D341Med (cell line): ENCODE data around the gene GP1BA.

Source experiments
- DNase-seq: peaks from one replicate; pipeline ENCODE4 v3.0.0; 2012; ENCODE audit warnings: low spot score

Gene GP1BA

GRCh38 chr17:4950746-4951204 lies 18.7 kb downstream of the GP1BA start, which contains the start of gene ENO3:
Gene ENO3, plus strand, starts transcription at chr17:4951119. Its CDS starts 711 bp downstream, at chr17:4951830.
- DNase-seq = peak; percentile 48

- no peak for DNase-seq
Measured at GRCh38 chr17:4951486-4951885, 19.4 kb downstream of the GP1BA start.

DNA sequence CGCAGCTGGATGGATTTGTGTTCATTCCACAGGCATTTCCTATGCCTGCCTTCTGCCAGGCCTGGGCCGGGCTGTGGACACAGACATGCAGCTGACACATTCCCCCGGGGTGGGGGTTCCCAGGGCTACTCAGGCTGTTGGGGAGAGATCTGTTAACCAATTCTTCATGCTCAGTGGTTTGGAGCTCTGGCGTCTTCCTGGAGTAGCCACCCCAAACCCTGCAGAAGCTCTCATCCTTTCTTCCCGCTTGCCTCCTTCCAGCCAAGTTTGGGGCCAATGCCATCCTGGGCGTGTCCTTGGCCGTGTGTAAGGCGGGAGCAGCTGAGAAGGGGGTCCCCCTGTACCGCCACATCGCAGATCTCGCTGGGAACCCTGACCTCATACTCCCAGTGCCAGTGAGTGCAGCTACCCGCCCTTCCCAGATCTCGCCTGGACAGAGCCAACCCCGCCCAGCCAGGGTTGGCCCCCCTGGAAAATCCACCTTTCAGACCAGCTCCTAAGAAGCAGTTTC lies 21.4 kb downstream of the GP1BA start:
- DNase-seq = no peak

GRCh38 chr17:4955091-4955490 lies 23.0 kb downstream of the GP1BA start:
- no peak for DNase-seq

DNA sequence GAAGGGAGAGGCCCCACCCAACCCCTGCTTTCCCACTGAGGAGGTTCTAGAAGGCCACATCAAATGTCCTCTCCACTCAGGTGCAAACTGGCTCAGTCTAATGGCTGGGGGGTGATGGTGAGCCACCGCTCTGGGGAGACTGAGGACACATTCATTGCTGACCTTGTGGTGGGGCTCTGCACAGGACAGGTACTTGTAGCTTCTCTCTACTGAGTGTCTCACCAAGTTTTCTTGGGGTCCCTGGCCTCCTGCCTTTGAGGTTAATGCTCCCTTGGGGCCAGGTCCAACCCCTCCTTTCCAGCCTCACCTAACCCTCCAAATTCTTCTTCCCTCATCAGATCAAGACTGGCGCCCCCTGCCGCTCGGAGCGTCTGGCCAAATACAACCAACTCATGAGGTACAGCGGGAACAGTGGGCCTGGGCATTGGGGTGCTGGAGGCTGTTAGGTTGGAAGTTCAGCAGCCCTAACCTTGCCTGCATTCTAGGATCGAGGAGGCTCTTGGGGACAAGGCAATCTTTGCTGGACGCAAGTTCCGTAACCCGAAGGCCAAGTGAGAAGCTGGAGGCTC lies 24.5 kb downstream of the GP1BA start:
- DNase-seq = no peak

GRCh38 chr17:4958102-4958501 lies 26.0 kb downstream of the GP1BA start:
- no peak for DNase-seq

GRCh38 chr17:4959261-4959965 lies 27.3 kb downstream of the GP1BA start:
- no peak for DNase-seq

DNA sequence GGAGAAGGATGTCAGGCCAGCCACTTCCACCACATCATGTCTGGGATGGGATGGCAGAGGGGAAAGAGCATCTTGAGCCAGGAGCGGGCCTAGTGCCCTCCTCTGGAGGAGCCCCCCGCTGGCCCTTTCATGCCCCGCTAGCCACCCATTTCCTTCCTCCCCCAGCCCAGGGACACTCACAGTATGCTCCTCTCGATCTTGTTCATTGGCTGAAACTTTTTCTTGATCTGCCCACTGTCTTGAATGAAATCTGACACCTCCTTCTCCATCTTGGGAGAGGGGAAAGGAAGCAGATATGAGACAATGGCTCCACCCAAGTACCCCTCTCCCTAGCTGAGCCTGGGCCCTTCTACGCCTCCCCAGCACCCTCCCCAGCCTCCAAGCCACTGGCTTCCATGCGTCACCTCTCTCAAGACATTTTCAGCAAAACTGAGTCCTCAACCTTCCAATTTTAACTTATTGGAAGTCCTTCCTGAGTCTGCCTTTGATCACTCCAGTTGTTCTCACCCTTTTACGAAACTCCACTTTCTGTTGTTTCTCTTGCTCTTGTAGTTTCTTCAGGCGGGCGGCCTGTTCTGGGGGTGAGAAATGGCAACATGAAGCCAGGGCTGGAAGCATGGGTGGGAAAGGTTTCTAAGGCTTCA lies 28.3 kb downstream of the GP1BA start:
- no peak for DNase-seq

DNA sequence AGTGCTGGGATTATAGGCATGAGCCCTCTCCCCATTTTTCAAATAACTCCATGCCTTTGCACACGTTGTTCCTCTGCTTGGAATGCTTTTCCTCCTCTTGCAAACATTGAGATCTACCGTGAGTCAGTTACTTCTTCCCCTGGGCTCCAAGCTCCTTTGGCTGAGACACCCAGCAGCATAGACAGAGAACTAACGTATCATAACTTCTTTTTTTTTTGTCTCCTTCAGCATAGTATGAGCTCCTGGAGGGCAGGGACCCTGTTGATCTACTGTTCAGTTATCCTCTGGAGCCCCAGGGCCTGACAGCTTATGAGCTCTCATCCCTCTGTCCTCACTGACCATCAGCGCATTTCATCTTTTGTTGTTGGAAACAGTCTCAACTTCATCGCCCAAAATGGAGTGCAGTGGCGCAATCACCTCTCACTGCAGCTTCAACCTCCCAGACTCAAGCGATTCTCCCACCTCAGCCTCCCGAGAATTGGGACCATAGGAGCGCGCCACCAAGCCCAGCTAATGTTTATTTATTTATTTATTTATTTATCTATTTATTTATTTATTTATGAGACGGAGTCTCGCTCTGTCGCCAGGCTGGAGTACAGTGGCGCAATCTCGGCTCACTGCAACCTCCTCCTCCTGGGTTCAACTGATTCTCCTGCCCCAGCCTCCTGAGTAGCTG lies 33.4 kb downstream of the GP1BA start:
- DNase-seq = no peak

- peak; percentile 87 for DNase-seq
Measured at GRCh38 chr17:4966844-4967538, 34.9 kb downstream of the GP1BA start.

DNA sequence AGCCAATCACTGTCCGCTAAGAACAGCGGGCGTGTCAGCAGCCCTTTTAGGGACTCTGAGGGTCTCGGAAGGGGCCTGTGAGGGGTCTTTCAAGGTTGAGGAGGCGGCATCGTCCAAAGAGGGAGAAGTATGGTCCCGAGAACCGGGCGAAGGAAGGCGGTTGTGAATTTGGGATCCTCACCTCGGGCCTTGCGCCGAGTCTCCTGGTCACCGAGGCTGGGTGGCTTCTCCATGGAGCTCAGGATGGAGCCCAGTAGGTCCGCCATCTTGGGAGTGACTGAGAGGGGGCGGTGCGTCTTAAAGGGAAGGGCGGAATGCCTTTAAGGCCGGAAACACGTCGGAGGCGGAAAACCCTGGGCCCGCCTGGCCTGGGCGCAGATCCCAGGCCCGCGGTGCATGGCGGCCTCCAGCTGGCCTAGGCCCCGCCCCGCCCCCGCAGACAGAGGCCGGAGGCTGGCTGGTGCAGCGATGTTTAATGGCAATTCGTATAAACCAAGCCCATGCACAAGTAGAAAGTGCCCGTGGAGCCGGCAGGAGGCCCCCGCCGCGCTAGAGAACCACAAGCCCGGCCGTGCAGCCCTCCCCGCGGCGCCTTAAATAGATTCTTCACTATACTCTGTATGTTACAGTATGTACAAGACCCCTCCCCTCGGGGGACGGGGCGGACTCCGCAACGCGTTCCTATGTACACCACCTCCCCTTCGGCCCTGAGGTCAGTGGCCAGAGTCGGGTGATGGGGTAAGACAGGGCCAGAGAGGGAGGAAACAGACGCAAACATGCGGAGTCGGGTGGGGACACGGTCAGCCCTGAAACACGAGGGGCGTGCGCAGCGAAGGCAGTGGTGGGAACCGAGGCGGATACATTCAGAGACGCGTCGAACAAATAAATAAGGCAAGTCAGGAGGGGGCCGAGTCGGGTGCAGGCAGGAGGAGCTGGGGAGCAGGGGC lies 35.7 kb downstream of the GP1BA start, which contains the start of gene SPAG7:
SPAG7 (minus strand) TSS at position 279 of the 947 bp plus-strand sequence; CDS start at position 266, 13 bp downstream.
- peak; percentile 91 for DNase-seq

GRCh38 chr17:4968486-4969046 lies 36.5 kb downstream of the GP1BA start:
- no peak for DNase-seq

DNA sequence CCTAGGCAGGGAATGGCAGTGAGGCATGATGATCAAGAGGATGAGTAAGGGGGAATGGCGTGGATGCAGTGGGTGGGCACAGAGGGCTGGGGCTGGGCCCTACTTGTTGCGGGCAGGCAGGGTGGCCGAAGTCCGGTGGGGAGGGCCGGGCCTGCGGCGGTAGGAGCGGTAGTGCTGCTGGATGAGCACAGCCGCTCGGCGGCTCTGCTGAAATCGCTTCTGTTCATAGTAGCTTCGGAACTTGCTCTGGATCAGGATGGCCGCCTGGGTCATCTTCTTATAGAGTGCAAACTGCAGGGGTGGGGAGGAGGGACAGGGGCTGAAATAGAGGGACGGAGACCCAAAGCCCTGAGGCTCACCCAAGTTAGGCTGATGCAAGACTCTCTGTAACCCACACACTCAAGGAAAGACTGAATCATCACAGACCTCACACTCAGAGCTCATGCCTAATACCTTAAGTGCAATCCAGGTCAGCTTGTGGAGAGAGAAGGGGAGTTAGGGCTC lies 37.0 kb downstream of the GP1BA start:
- DNase-seq = no peak

DNA sequence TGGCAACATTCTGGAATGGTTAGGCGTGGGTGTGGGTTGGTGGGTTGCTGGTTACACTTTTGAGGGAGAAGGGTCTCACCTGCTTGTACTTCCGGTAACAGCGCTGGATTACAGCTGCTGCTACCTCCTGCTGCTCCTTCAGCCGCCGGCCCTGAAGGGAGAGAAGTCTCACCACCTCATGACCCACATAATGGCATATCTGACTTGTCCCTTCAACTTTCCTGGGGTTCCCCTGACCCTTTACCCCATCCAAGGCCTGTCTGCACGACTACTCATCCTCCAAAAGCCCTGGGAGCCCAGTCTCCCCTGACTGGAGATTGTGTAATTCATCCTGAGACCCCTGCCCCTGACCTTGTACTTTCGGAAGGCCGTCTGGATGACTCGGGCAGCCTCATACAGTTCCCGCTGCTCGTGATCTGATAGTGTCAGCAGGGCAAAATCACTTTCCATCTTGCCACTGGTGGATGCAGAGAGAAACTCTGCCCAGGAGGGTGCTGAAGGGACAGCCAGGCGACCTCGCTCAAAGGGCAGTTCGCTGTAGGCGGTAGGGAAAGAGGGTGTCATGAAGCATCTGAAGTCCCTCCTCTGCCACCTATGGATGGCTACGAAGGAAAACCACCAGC lies 37.6 kb downstream of the GP1BA start:
- no peak for DNase-seq

DNA sequence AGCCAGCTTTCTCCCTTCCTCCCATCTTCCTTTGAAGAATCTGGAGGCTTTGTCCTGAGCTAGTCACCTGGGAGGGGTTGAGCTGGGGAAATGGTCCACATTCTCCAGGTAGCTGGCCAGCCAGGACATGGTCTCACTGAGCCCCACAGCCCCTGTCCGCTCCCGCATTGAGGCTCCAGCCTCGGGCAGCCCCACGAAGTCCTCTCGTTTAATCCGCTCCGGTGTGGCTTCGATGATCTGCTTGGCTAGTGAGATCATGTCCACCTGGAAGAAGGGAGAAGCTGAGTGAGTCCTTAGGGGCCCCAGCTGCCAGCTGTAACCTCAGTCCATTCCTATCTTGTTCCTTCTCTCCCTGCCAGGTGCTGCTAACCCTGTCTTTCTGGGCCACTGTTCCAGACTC lies 38.2 kb downstream of the GP1BA start:
- no peak for DNase-seq

DNA sequence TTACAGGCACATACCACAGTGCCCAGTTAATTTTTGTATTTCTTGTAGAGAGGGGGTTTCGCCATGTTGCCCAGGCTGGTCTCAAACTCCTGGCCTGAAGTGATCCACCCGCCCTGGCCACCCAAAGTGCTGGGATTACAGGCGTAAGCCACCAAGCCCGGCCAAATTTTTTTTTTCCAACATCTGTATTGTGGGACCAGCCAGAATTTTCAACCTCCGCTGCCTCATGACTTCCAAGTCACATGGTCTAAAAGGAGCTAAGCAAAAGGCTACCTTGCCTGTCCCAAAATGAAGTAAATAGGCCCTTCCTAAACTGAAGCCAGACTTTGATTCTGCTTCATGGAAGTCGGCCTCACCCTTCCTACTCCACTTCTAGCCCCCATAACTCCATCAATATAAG lies 39.7 kb downstream of the GP1BA start:
- DNase-seq = no peak

- DNase-seq = no peak
Measured at GRCh38 chr17:4972322-4972721, 40.2 kb downstream of the GP1BA start.

- DNase-seq = no peak
Measured at GRCh38 chr17:4972752-4973151, 40.7 kb downstream of the GP1BA start.

DNA sequence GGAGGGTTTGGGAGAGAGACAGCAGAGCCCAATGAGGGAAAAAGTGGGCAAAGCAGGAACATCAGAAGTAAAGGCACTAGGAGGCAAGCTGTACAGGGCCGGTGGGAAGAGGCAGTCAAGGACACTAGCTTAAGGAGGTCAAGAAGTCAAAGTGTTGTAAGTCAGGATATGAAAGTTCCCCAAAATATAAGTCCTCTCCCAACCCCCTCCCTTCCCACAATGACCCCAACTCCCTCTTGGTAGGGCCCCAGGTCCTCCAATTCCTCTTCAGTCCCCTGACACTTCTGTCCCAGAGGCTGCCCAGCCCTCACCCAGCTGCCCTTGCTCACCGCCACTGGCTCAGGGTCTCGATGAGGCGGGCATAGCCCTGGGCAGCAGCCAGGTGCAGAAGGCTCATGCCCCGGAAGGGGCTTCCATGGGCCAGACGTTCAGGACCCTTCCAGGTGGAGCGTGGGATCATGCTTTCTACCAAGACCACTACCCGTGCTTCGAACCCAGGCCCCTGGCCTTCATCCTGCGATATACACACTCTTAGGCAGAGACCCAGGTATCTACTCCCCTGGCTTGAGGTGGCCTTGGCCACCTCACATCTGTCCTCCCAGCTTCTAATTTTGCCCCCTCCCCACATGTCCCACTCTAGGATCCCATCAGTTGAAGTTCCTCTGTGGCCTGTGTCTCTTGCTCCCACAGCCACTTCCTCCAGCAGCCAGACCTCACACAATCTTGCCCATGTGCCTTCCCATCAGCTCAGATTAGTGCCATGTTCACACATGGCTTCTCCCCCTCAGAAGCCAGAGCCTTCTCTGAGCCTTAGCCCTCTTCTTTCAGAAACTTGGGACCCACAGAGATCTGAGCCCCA lies 41.4 kb downstream of the GP1BA start:
- no peak for DNase-seq
